K562 (cell line): ENCODE data around the gene MICU2. TPM values are rescaled to one million over a fixed set of nuclear protein-coding genes. Genes with fewer than 3 reads are reported as not detected.

Experiments used
- CBFA2T3 ChIP-seq: fragments of 450-650 bp; IDR thresholded peaks from 2 replicates; pipeline ENCODE4 v1.6.1; 2017
- ELF1 ChIP-seq: fragments of 200-800 bp; sonication (Bioruptor generic); IDR thresholded peaks from 2 replicates; pipeline ENCODE4 v1.6.1; 2016; ENCODE audit warnings: missing genetic modification characterization, missing compliant biosample characterization
- GABPB1 ChIP-seq: sonication (generic); formaldehyde crosslinking; IDR thresholded peaks from 2 replicates; pipeline ENCODE4 v1.8.0; 2022; ENCODE audit warnings: mild to moderate bottlenecking, missing genetic modification reagents
- HBP1 ChIP-seq: fragments of 450-650 bp; formaldehyde crosslinking; IDR thresholded peaks from 2 replicates; pipeline ENCODE4 v1.4.0; 2022; ENCODE audit warnings: missing genetic modification characterization
- RB1 ChIP-seq: fragments of 450-650 bp; IDR thresholded peaks from 2 replicates; pipeline ENCODE4 v1.6.1; 2017; ENCODE audit warnings: low read depth, mild to moderate bottlenecking
- RUNX1 ChIP-seq: sonication (generic); IDR thresholded peaks from 2 replicates; pipeline ENCODE4 v1.6.1; 2016; ENCODE audit warnings: antibody characterized with exemption, low read depth
- ZNF146 ChIP-seq: IDR thresholded peaks from one replicate; pipeline ENCODE4 v1.6.1; 2018; ENCODE audit warnings: missing compliant biosample characterization; ENCODE audit not compliant: unreplicated experiment
- ZNF175 ChIP-seq: fragments of 200-800 bp; sonication (Bioruptor generic); IDR thresholded peaks from 2 replicates; pipeline ENCODE4 v1.6.1; 2016; ENCODE audit warnings: low read depth, mild to moderate bottlenecking, missing genetic modification characterization, missing compliant biosample characterization
- ZNF717 ChIP-seq: fragments of 250-450 bp; sonication (Bioruptor Pico); IDR thresholded peaks from 2 replicates; pipeline ENCODE4 v1.5.0; 2021
- ZNF780A ChIP-seq: fragments of 250-450 bp; sonication (Bioruptor Pico); IDR thresholded peaks from 2 replicates; pipeline ENCODE4 v1.5.0; 2021; ENCODE audit warnings: mild to moderate bottlenecking
- polyA plus RNA-seq, 8 experiments: library from polyadenylated mRNA; depleted of rRNA in 4 of 8; stranded (reverse) in 5 of 8; unstranded in 3 of 8; fragments of >200 nt; fragmentation: Nextera tagmentation in 2 of 8; fragmentation: Illumina TruSeq in 1 of 8; extraction: Ambion mirVana in 2 of 8; extraction: Trizol in 1 of 8; gene quantifications; 2 replicates each; pipeline versions ENCODE4 v1.2.1 to v1.2.3, GENCODE V29; 2011 to 2014; ENCODE audit warnings: inconsistent platforms in 1 of 8, missing spikeins in 1 of 8
- total RNA-seq, 7 experiments: library from RNA; depleted of rRNA in 6 of 7; stranded (reverse); fragments of >200 nt in 6 of 7; fragmentation: Illumina TruSeq in 2 of 7; extraction: Trizol in 2 of 7; gene quantifications; 2 replicates each; pipeline versions ENCODE4 v1.2.1 to v1.2.3, GENCODE V29; 2011 to 2021; ENCODE audit warnings: low replicate concordance in 1 of 7
- TF ChIP-seq, protein P1 (sequence below): sonication (generic); formaldehyde crosslinking; IDR thresholded peaks from 2 replicates; pipeline ENCODE4 v1.8.0; 2022; ENCODE audit warnings: missing genetic modification reagents, mild to moderate bottlenecking, borderline replicate concordance

Gene MICU2
- total and polyA plus RNA-seq, 9 of the 15 experiments (the other 6 are each of a cell fraction or from before 2014, with no cell fraction given) = 9.1 to 41.8 (median 33.4) TPM

- TF ChIP-seq HBP1 (CRISPR knock-in tag) (no peak), RB1 (no peak), ZNF146 (CRISPR knock-in tag) (no peak), ZNF780A (CRISPR knock-in tag) (no peak), CBFA2T3 (peak; percentile 16; the same call in 1 of the 2 replicates), GABPB1 (CRISPR knock-in tag) (no peak), ELF1 (tag) (no peak), RUNX1 (no peak), ZNF175 (CRISPR knock-in tag) (no peak), ZNF717 (CRISPR knock-in tag) (no peak)
- TF ChIP-seq, protein P1, sequence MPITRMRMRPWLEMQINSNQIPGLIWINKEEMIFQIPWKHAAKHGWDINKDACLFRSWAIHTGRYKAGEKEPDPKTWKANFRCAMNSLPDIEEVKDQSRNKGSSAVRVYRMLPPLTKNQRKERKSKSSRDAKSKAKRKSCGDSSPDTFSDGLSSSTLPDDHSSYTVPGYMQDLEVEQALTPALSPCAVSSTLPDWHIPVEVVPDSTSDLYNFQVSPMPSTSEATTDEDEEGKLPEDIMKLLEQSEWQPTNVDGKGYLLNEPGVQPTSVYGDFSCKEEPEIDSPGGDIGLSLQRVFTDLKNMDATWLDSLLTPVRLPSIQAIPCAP (CRISPR knock-in tag) = no peak
Observed at GRCh38 chr13:21537105-21537504, 66.9 kb downstream of the MICU2 start (continued).
